ENCODE data around the gene MAD1L1.

Gene MAD1L1

GRCh38 chr7:1806354-1806753, 426.4 kb downstream of the MAD1L1 start:
- Histone ChIP-seq H3K4me1 (ENCODE audit: control insufficient read depth, insufficient read depth, low read length) (no peaks in the 10 kb centered on the region), H3K4me3 (ENCODE audit: low read depth, low read length) (no peak overlapping the region), H3K9me3 (ENCODE audit: control insufficient read depth, insufficient read depth, low read depth, low read length) (no peaks in the 10 kb centered on the region), H3K36me3 (ENCODE audit: control insufficient read depth in 2 of 2, insufficient read depth in 1 of 2, low read length in 2 of 2) (no peaks in the 10 kb centered on the region), H3K27ac (ENCODE audit: extremely low read depth, low read depth, low read length) (no peak overlapping the region)
- CTCF ChIA-PET, result no interaction called here
- TF ChIP-seq ZNF701 (tag by site-specific recombination; IDR thresholded peaks at IDR 0.05), result no peak
- TF ChIP-seq ZNF274 (IDR thresholded peaks at IDR 0.05; ENCODE audit: low read length), result no peak
- TF ChIP-seq ZNF274 (tag by site-specific recombination; IDR thresholded peaks at IDR 0.05; ENCODE audit: borderline replicate concordance), result no peak
- no peak for TF ChIP-seq MYNN (tag by site-specific recombination; IDR thresholded peaks at IDR 0.05; ENCODE audit: borderline replicate concordance)
- TF ChIP-seq ZNF768 (tag by site-specific recombination; IDR thresholded peaks at IDR 0.05), result no peak
- TF ChIP-seq ZNF560 (tag by site-specific recombination; IDR thresholded peaks at IDR 0.05; ENCODE audit: borderline replicate concordance), result no peak
- TF ChIP-seq ZNF155 (tag by site-specific recombination; IDR thresholded peaks at IDR 0.05), result no peak
- TF ChIP-seq ZNF558 (tag by site-specific recombination; IDR thresholded peaks at IDR 0.05), result no peak
- POLR2A ChIA-PET, result no interaction called here

GRCh38 chr7:1804310-1804709, 428.4 kb downstream of the MAD1L1 start:
- POLR2A ChIA-PET, result no interaction called here
- Histone ChIP-seq H3K4me3 (ENCODE audit: low read depth, low read length) (no peak overlapping the region), H3K4me1 (ENCODE audit: control insufficient read depth, insufficient read depth, low read length) (no peaks in the 10 kb centered on the region), H3K36me3 (ENCODE audit: control insufficient read depth in 2 of 2, insufficient read depth in 1 of 2, low read length in 2 of 2) (no peaks in the 10 kb centered on the region), H3K27ac (ENCODE audit: extremely low read depth, low read depth, low read length) (no peak overlapping the region), H3K9me3 (ENCODE audit: control insufficient read depth, insufficient read depth, low read depth, low read length) (no peaks in the 10 kb centered on the region)
- TF ChIP-seq, protein P1, sequence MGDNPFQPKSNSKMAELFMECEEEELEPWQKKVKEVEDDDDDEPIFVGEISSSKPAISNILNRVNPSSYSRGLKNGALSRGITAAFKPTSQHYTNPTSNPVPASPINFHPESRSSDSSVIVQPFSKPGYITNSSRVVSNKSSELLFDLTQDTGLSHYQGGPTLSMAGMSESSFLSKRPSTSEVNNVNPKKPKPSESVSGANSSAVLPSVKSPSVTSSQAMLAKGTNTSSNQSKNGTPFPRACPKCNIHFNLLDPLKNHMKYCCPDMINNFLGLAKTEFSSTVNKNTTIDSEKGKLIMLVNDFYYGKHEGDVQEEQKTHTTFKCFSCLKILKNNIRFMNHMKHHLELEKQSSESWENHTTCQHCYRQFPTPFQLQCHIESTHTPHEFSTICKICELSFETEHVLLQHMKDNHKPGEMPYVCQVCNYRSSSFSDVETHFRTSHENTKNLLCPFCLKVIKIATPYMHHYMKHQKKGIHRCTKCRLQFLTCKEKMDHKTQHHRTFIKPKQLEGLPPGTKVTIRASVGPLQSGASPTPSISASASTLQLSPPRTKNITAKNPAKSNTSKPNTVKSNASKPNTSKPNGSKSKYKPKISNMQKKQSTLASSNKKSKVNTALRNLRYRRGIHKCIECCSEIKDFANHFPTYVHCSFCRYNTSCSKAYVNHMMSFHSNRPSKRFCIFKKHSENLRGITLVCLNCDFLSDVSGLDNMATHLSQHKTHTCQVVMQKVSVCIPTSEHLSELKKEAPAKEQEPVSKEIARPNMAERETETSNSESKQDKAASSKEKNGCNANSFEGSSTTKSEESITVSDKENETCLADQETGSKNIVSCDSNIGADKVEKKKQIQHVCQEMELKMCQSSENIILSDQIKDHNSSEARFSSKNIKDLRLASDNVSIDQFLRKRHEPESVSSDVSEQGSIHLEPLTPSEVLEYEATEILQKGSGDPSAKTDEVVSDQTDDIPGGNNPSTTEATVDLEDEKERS (tag by site-specific recombination; IDR thresholded peaks at IDR 0.05), result no peak
- no peak for TF ChIP-seq ZNF114 (tag by site-specific recombination; IDR thresholded peaks at IDR 0.05)
- TF ChIP-seq ZNF404 (tag by site-specific recombination; IDR thresholded peaks at IDR 0.05), result no peak
- TF ChIP-seq, protein P2, sequence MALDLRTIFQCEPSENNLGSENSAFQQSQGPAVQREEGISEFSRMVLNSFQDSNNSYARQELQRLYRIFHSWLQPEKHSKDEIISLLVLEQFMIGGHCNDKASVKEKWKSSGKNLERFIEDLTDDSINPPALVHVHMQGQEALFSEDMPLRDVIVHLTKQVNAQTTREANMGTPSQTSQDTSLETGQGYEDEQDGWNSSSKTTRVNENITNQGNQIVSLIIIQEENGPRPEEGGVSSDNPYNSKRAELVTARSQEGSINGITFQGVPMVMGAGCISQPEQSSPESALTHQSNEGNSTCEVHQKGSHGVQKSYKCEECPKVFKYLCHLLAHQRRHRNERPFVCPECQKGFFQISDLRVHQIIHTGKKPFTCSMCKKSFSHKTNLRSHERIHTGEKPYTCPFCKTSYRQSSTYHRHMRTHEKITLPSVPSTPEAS (tag by site-specific recombination; IDR thresholded peaks at IDR 0.05), result no peak
- TF ChIP-seq ZNF76 (tag by site-specific recombination; IDR thresholded peaks at IDR 0.05; ENCODE audit: borderline replicate concordance, low read depth), result no peak
- TF ChIP-seq, protein P3, sequence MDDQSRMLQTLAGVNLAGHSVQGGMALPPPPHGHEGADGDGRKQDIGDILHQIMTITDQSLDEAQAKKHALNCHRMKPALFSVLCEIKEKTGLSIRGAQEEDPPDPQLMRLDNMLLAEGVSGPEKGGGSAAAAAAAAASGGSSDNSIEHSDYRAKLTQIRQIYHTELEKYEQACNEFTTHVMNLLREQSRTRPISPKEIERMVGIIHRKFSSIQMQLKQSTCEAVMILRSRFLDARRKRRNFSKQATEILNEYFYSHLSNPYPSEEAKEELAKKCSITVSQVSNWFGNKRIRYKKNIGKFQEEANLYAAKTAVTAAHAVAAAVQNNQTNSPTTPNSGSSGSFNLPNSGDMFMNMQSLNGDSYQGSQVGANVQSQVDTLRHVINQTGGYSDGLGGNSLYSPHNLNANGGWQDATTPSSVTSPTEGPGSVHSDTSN (CRISPR knock-in tag; IDR thresholded peaks at IDR 0.05), result no peak
- TF ChIP-seq ZNF571 (tag by site-specific recombination; IDR thresholded peaks at IDR 0.05), result no peak
- no peak for TF ChIP-seq ZNF677 (tag by site-specific recombination; IDR thresholded peaks at IDR 0.05)
- no peak for TF ChIP-seq ZSCAN30 (tag by site-specific recombination; IDR thresholded peaks at IDR 0.05)
- TF ChIP-seq GFI1B (tag by site-specific recombination; IDR thresholded peaks at IDR 0.05), result no peak
- no peak for TF ChIP-seq OVOL3 (tag by site-specific recombination; IDR thresholded peaks at IDR 0.05)
- no peak for TF ChIP-seq ZNF311 (tag by site-specific recombination; IDR thresholded peaks at IDR 0.05; ENCODE audit: borderline replicate concordance)
- TF ChIP-seq ZNF585B (tag by site-specific recombination; IDR thresholded peaks at IDR 0.05), result no peak
- TF ChIP-seq ZNF335 (tag by site-specific recombination; conservative IDR thresholded peaks at IDR 0.05), result no peak
- no peak for TF ChIP-seq BCL11B (tag by site-specific recombination; IDR thresholded peaks at IDR 0.05; ENCODE audit: low read depth)
- no peak for TF ChIP-seq ZNF48 (tag by site-specific recombination; IDR thresholded peaks at IDR 0.05)
- TF ChIP-seq ZNF600 (tag by site-specific recombination; IDR thresholded peaks at IDR 0.05), result no peak
- CTCF ChIA-PET, result interaction anchor here (0.6 kb wide), 1 partner anchor 224 kb away, joined by 3 read pairs; no protein-coding TSS in a partner anchor

Measured in HEK293 (cell line).